Cardiac muscle cell (in vitro differentiated cells and primary cell): ENCODE data around the gene ETNK2. TPM values are rescaled to one million over a fixed set of nuclear protein-coding genes. Genes with fewer than 3 reads are reported as not detected.

Experiments used
- DNase-seq, 2 donors: peaks; one replicate each; pipeline versions ENCODE4 v3.0.0 to v3.0.0-alpha.2; 2010 to 2017; ENCODE audit warnings: low read depth in 1 of 2, low spot score in 1 of 2
- H3K27ac ChIP-seq: fragments of 200-600 bp; sonication (generic); 2 replicates; pipeline ENCODE4 v1.5.1; 2016
- H3K27me3 ChIP-seq: fragments of 200-600 bp; sonication (generic); 2 replicates; pipeline ENCODE4 v1.6.0; 2016; ENCODE audit warnings: control low read depth
- H3K36me3 ChIP-seq: fragments of 200-600 bp; sonication (generic); 2 replicates; pipeline ENCODE4 v1.5.1; 2016; ENCODE audit warnings: control low read depth
- H3K4me1 ChIP-seq: fragments of 200-600 bp; sonication (generic); 2 replicates; pipeline ENCODE4 v1.8.1; 2017; ENCODE audit warnings: low read depth, mild to moderate bottlenecking, mixed run types
- H3K4me3 ChIP-seq: fragments of 200-600 bp; sonication (generic); 2 replicates; pipeline ENCODE4 v1.5.1; 2016; ENCODE audit warnings: mild to moderate bottlenecking
- H3K9me3 ChIP-seq: fragments of 200-600 bp; sonication (generic); 2 replicates; pipeline ENCODE4 v1.5.1; 2017; ENCODE audit warnings: low read depth, mild to moderate bottlenecking, control low read depth
- polyA plus RNA-seq: library from polyadenylated mRNA; unstranded; fragments of >200 nt; fragmentation: Nextera tagmentation; extraction: Ambion mirVana; gene quantifications from 2 replicates; pipeline ENCODE4 v1.2.1, GENCODE V29; 2016
- total RNA-seq: library from RNA; depleted of rRNA; stranded (reverse); fragments of >200 nt; gene quantifications from 2 replicates; pipeline ENCODE4 v1.2.3, GENCODE V29; 2016
- TF ChIP-seq, protein P1 (sequence below): IDR thresholded peaks from 2 replicates; pipeline ENCODE4 v1.5.1; 2012; ENCODE audit warnings: low read depth, mild to moderate bottlenecking, low read length

The ETNK2 gene
- total and polyA plus RNA-seq, 2 experiments from 2014 or later, result 24.7 to 29.9 TPM

DNA sequence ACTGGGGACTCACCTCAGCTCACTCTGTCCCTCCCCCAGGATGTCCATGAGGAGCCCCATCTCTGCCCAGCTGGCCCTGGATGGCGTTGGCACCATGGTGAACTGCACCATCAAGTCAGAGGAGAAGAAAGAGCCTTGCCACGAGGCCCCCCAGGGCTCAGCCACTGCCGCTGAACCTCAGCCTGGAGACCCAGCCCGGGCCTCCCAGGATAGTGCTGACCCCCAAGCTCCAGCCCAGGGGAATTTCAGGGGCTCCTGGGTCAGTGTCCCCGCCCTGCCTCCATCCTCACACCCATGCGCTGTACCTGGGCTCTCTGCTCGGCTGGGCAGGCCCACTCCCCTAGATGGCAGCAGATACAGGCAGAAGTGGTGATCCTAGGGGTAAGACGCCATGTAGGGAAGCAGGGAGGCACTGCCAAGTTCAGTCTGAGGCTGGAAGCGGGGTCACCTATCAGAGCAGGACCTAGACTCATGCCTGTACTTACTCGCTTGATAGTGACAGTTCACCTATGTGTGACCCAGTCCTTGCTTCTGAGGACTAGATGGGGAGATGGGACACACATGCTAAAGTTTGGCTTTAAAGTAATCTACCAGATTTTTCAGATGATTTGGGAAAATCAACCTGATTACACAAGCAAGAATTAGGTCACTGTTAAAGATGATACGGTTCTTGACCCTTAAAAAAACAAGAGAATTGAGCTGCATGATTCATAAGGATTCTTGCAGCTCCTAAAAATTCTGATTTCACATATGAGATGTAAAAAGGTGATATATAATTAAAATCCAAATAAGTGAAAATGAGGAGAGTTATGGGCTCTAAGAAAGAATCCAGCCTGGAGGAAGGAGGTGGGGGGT, 38.7 kb downstream of the ETNK2 start:
- Histone ChIP-seq H3K36me3 (no peaks in the 10 kb centered on the region), H3K27me3 (no peaks in the 10 kb centered on the region), H3K27ac (no peak overlapping the region), H3K9me3 (no peaks in the 10 kb centered on the region), H3K4me1 (no peaks in the 10 kb centered on the region), H3K4me3 (no peak overlapping the region)
- DNase-seq, result no peak
- TF ChIP-seq, protein P1, sequence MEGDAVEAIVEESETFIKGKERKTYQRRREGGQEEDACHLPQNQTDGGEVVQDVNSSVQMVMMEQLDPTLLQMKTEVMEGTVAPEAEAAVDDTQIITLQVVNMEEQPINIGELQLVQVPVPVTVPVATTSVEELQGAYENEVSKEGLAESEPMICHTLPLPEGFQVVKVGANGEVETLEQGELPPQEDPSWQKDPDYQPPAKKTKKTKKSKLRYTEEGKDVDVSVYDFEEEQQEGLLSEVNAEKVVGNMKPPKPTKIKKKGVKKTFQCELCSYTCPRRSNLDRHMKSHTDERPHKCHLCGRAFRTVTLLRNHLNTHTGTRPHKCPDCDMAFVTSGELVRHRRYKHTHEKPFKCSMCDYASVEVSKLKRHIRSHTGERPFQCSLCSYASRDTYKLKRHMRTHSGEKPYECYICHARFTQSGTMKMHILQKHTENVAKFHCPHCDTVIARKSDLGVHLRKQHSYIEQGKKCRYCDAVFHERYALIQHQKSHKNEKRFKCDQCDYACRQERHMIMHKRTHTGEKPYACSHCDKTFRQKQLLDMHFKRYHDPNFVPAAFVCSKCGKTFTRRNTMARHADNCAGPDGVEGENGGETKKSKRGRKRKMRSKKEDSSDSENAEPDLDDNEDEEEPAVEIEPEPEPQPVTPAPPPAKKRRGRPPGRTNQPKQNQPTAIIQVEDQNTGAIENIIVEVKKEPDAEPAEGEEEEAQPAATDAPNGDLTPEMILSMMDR, result no peak

DNA sequence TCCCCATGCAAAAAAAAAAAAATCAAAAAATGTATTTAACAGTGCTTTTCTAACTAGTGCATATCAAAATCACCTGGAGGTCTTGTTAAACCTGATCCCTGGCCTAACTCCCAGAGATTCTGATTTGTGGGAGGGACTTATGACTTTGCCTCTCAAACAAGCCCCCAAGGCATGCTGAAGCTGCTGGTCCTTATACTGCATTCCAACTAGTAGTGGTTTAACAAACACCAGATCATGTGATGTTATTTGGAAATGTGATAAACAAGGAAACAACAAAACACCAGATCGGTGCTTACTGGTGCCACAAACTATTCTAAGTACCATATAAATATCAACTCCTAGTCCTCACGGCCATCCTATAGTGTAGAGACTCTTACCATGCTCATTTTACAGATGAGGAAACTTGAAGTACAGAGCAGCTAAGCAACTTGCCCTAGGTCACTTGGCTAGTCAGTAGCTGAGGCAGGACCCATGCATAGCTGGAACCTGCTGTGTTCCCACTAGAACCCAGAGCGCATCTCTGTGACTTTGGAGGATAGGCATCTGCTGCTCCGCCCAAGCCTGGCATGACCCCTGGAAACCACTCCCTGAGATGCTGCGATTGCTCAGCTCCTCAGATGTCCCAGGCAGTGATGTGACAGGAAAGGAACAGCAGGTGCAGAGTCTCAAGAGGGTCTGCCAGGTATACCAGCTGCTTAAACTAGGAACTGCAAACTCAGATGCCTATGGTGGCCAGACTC, 40.8 kb downstream of the ETNK2 start:
- Histone ChIP-seq H3K27me3 (no peaks in the 10 kb centered on the region), H3K36me3 (no peaks in the 10 kb centered on the region), H3K9me3 (no peaks in the 10 kb centered on the region), H3K27ac (no peak overlapping the region), H3K4me3 (no peak overlapping the region), H3K4me1 (no peaks in the 10 kb centered on the region)
- TF ChIP-seq, protein P1, result no peak
- DNase-seq, result no peak

DNA sequence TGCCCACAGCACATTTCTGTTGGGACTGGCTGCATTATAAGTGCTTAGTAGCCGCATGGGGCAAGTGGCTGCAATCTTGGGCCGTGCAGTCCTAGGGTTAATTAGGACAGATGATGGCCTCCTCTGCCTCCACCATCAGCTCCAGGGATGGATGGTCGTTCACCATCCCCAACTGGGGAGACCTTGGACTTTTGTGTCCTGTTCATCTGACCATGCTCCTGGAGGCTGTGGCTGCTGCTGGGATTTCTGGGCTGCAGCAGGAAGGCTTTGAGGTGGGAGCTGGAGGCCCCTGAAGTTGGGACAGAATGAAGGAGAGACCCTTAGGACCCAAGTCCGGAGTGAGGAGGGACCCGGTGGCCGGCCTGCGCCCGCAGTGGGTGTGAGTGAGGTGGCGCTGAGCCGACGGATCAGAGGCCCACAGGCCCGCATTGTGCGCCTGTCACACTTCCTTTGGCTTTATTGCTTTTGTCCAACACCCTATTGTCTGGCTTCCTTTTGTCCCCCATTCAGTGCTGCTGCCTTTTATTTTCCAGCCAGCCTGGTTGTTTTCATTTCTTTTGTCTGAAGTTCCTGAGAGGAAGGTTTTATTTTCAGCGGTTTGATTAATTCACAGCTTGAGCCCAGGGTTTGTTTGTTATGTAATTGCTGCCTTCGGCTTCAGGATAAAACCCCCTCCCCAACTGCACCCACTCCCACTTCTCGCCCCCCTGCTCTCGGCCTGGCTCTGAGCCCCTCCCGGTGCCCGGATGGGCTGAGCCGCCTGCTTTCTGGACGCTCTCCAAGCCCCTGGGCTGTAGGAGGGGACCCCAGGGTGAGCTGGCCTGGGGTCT, 43.3 kb downstream of the ETNK2 start:
- Histone ChIP-seq H3K27me3 (no peaks in the 10 kb centered on the region), H3K4me3 (no peak overlapping the region), H3K27ac (no peak overlapping the region), H3K4me1 (no peaks in the 10 kb centered on the region), H3K36me3 (no peaks in the 10 kb centered on the region), H3K9me3 (no peaks in the 10 kb centered on the region)
- TF ChIP-seq, protein P1, result no peak
- no peak for DNase-seq

DNA sequence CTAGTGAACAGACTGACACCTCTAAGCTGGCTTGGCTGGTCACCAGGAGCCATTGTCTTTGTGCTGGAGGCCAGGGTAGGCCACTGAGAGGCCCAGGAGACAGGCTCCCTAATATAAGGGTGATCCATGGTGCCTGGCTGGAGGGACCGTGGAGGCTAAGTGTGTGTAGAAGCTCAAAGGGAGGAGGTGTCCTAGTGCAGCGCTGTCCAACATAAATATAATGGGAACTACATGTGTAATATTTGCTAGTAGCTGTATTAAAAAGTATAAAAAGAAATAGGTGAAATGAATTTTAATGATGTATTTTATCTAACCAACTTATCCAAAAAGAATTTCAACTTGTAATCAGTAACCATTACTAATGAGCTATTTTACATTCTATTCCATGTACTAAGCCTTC, 44.0 kb downstream of the ETNK2 start:
- no peak overlapping the region for H3K4me3 ChIP-seq

DNA sequence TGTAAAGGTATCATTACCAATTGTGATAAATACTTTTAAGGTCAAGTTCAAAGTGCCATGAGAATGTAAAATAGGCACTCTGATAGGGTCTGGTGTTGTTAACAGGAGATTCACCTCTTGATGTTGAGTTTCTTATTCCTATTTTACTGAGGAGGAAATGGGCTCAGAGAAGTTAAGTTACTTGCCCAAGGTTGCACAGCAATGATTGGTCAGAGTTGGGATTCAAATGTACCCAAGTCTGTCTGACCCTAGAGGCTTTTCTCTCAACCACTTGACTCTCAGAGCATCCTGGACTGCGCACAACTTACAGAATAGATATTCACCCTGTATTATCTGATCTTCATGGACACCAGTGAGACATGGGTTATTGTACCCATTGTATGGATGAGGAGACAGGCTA, 45.0 kb downstream of the ETNK2 start:
- Histone ChIP-seq H3K27me3 (no peaks in the 10 kb centered on the region), H3K36me3 (no peaks in the 10 kb centered on the region), H3K4me3 (no peak overlapping the region), H3K27ac (no peak overlapping the region), H3K9me3 (no peaks in the 10 kb centered on the region), H3K4me1 (no peaks in the 10 kb centered on the region)
- DNase-seq, result no peak
- TF ChIP-seq, protein P1, result no peak

More for the DNA sequence above, 44.0 kb downstream of the ETNK2 start:
- no peaks in the 10 kb centered on the region for H3K4me1 ChIP-seq
- TF ChIP-seq, protein P1, result no peak
- DNase-seq, result no peak
- no peaks in the 10 kb centered on the region for H3K36me3 ChIP-seq
- no peaks in the 10 kb centered on the region for H3K9me3 ChIP-seq
- no peaks in the 10 kb centered on the region for H3K27me3 ChIP-seq
- no peak overlapping the region for H3K27ac ChIP-seq
